Activated T-cell treated with anti-CD3 and anti-CD28 coated beads, Interleukin-2, amount 50 U/mL, for 48 hours (primary cell): ENCODE measurements around the gene C3orf33.

Experiments used
- DNase-seq, 2 experiments: peaks; one replicate each; pipeline ENCODE4 v3.0.0-alpha.2; 2020

The C3orf33 gene

DNA sequence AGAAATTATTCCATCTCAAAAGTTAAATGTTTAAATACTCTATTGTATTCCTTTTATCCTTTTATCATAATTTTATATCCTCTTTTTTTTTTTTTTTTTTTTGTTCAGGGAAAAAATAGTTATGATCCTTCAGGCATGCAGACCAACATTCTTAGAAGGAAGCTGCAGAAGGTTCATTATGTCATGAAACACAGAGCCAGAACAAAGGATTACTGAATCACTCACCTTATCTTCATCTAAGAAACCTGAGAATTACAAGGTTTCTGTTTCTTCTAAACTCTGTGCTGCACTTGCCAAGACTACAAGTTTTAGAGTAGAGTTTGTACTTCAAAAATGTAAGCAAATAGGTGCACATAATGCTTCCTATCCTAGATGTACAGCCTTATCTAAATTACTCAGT is 64.5 kb downstream of the C3orf33 start:
- no peak for DNase-seq

DNA sequence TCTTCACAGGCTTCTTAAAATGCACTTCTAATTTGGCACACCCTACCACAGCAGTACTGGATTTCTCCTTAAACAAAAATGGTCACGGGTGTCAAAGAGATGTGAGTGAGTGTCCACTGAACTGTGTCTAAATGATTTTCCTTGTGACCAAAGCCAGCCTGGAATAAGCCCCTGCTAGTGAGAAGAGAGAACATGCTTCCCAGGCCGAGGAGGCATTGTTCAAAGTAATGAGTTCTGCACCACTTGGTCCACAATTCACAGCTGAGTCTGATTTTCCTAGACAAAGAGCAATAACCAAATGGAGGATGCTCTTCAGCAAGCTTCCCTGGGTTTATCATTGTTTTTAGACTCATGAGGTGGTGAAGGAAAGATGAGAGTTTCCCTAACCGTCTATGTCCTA is 65.0 kb downstream of the C3orf33 start:
- no peak for DNase-seq

DNA sequence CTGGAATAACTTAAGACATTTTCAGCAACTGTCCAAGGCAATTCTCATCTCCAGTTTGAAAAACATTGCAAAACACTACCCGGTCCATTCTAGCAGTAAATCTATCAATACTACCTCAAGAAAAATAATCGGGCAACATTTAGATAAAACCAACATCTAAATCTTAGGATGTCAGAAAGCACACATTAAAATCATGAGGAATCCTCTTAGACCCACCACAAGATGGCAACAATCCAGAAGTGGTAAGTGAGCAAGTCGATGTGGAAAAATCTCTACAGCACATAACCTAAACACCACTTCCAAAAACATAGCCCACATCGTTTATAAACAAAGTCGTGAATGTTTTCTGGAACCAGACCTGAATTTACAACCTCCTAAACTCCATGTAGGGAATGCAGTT is 66.9 kb downstream of the C3orf33 start:
- no peak for DNase-seq

DNA sequence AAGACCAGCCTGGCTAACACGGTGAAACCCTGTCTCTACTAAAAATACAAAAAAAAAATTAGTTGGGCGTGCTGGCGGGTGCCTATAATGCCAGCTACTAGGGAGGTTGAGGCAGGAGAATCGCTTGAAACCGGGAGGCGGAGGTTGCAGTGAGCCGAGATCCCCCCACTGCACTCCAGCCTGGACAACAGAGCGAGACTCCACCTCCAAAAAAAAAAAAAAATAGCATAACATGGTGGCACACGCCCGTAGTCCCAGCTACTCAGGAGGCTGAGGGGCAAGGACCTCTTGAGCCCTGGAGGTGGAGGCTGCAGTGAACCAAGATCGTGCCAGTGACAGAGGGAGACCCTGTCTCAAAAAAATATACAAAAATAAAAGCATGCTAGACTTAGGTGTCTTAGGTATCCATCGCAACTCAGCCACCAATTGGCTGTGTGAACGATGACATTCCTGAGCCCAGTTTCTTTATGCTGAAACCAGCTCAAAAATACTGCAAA is 67.5 kb downstream of the C3orf33 start:
- no peak for DNase-seq

DNA sequence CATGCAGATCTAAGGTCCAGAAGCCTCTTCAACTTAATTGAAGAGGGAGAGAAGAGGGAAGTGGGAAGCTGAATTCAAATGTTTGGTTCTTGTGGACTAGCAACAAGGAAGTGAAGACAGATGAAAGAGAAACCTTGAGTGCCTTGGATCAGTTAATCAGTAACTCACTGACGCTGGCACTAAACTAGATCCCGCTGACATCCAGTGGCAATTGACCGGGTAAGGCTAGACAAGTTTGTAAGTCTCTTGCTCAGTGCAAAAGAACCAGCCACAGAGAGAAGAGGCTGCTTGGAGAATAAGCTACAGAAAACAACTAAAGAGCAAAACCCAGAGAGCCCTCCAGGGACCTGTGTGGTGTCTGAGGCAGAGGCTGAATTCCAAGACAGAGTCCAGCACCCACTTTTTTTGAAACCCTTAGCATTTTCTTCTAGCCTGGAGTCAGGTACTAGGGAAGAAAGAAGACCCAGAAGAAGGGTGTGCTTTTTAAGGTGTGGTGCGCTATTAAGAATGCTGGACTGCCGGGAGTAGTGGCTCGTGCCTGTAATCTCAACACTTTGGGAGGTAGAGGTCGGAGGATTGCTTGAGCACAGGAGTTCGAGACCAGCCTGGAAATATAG is 68.1 kb downstream of the C3orf33 start:
- no peak for DNase-seq

DNA sequence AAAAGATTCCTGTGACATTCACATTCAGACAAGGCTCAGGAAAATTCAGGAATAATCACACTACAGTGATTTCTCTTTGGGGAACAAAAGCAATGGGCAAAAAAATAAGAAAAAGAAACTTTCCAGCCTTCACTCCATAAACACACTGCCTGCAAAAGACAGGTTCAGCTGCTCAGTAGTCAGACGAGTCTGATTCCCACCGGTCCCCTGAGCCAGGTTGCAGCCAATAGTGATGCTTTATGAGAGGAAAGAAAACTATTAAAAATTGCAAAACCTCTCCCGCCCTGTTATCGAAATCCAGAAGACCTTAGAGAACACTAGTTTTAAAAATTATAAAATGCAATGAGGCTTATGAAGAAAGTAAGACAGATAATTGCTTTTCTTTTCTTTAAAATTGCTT is 69.7 kb downstream of the C3orf33 start:
- DNase-seq: no peak

DNA sequence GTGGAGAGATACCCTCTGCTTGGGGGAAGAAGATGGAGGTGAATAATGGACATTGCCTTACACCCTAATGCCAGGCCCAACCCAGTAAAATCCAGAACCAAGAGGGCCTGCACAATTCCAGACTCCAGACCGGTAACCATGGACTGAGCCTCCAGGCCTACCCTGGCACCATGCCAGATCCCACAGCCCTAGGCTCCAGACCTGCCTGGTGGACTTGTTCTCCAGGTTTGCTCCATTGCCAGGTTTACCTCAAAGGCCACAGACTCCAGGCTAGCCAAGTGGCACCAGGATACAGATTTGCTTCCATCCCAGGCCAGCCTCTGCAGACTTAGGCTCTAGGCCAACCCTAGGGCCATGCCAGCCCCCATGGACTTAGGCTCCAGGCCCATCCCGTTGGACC is 75.2 kb downstream of the C3orf33 start:
- DNase-seq: no peak

DNA sequence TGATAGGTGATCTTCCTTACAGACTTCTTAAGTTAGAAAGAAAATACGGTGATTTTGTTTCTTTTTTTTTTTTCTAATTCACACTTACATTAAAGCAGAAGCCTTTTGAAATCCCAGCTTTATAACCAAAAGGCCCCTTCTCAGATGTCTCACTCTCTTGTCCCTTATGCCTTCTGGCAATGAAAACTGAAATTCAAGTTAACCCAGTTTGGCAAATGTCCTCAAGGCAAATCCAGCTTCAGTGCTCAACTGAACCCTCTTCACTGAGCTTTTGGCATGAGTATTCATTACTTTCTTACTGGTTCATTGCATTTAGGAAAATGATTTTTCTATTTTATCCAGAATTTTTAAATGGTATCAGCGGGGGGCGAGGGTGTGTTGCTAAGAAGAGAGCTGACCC is 78.2 kb downstream of the C3orf33 start:
- no peak for DNase-seq

DNA sequence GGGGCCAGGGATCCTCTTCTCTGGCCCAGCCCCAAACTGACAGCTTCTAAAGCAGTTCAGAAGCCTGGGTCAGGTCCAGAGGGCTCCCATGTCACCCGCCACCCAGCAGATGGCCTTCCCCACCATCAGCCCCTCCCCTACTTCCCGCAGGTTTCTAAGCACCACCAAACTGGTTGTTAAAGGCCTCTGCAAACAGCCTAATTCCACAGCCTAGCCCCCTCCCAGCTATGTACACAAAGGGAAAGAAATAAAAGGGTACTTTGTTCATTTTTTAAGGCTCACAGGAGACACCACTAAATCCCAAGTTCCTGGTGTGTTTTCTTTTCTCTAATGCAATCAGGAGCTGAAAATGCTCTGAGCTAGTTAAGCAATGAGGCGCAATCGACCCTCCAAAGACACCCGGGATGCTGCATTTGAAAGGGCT is 91.8 kb downstream of the C3orf33 start:
- no peak for DNase-seq
